ENCODE results near the gene CORO2B.

The CORO2B gene

DNA sequence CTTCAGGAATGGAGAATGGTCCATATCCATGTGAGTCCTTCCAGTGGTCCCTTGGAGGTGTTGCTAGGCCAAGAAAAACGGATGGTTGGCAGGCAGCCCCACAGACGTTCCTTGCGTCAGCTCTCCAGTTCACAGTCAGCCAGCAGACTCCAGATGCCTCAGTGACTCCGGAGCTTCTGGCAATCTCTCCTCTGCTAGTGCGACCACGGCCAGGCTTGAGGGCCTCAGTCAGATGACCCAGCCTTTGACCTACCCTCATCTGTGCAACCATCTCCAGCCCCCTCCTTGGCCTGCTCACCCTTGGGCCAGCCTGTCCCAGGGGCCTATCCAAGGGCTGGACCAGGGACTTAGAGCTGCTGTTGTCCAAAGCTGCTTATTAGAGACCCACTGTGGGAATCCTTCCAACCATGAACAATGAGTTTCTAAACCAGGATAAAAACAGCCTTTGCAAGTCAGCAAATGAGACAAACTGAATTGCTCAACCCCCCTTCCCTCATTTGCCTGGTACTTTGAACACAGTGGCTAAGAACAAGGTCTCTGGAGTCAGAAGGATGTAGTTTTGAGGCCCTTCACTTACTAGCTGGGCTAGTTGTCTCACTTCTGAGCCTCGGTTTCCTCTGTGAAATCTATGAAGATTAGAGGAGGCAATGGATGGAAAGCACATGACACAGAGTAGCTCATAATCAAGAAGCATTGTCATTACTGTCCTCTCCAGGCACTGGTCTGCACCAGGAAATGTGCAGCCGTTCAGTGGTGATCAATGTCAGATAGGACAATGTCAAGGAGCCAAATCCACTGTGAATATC lies 197.1 kb downstream of the CORO2B start:
- DNase-seq (ENCODE audit: low read depth in 2 of 2): no peak

DNA sequence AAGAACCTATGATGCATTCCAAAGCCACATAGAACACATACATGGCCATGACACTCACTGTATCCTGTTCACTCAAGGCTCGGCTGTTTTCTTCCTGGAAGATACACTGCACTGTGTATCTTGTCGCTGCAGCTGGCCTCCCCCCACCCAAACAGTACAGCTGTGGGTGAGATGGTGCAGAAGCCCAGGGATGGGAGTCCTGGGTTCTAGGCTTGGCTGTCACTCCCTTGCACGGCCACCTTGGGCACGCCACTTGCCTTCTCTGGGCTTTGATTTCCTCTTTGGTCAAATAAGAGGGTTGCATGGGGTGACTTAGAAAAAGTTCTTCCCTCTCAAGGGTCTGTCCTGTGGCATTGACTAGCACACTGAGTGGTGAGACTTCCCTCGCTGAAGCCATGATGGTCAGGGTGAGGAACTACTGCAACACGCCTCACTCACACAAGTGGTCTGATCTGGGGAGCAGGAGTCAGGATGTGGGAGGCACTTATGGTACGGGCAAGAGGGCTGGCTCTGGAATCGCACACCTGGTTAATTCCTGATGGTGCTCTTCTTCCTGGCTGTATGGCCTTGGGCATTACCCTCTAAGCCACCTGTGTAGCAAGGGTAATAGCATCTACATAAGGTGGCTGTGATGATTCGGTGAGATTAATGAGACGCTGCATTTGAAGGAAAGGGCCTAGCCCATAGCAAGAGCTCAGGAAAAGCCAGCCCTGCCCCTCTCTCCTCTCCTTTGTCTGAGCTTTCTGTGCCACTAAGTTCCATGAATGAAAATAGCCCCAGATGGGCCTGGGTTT lies 197.9 kb downstream of the CORO2B start:
- DNase-seq (ENCODE audit: low read depth in 2 of 2): no peak
